Osteocyte (in vitro differentiated cells): Measurements from ENCODE around the gene COL21A1. TPM values are rescaled to one million over a fixed set of nuclear protein-coding genes. Genes with fewer than 3 reads are reported as not detected.
A peak's percentile ranks its signal among the peaks of the same experiment; 100 is the strongest.

Experiments used
- DNase-seq: peaks from one replicate; pipeline ENCODE4 v3.0.0; 2021; ENCODE audit warnings: mixed read lengths; ENCODE audit not compliant: unreplicated experiment; ENCODE audit errors: extremely low spot score
- H3K27ac Mint-ChIP-seq: one replicate; pipeline ENCODE4 v1.8.0; 2021; ENCODE audit warnings: mild to moderate bottlenecking, mixed read lengths; ENCODE audit not compliant: unreplicated experiment
- H3K27me3 Mint-ChIP-seq: one replicate; pipeline ENCODE4 v1.8.0; 2021; ENCODE audit warnings: mixed read lengths; ENCODE audit not compliant: unreplicated experiment
- H3K36me3 Mint-ChIP-seq: one replicate; pipeline ENCODE4 v1.8.0; 2021; ENCODE audit warnings: mixed read lengths; ENCODE audit not compliant: unreplicated experiment
- H3K4me1 Mint-ChIP-seq: one replicate; pipeline ENCODE4 v1.8.0; 2021; ENCODE audit warnings: mixed read lengths; ENCODE audit not compliant: unreplicated experiment
- H3K4me3 Mint-ChIP-seq: one replicate; pipeline ENCODE4 v1.8.0; 2021; ENCODE audit warnings: mild to moderate bottlenecking, moderate library complexity, mixed read lengths; ENCODE audit not compliant: unreplicated experiment
- H3K9me3 Mint-ChIP-seq: one replicate; pipeline ENCODE4 v1.8.0; 2021; ENCODE audit warnings: mixed read lengths; ENCODE audit not compliant: unreplicated experiment
- CTCF ChIP-seq: fragments of 200-600 bp; sonication (generic); IDR thresholded peaks from 2 replicates; pipeline ENCODE4 v1.5.0; 2021; ENCODE audit warnings: antibody characterized with exemption, mild to moderate bottlenecking, moderate library complexity
- total RNA-seq: library from RNA; stranded (reverse); gene quantifications from 2 replicates; pipeline ENCODE4 v1.2.1, GENCODE V29; 2021

The COL21A1 gene
- total RNA-seq, 1 donor from 2014 or later, result 60.0 TPM

GRCh38 chr6:56151609-56152224, 95.7 kb downstream of the COL21A1 start:
- TF ChIP-seq CTCF, result no peak
- Mint-ChIP-seq H3K27me3 (no peaks in the 10 kb centered on the region), H3K27ac (no peak overlapping the region), H3K4me3 (no peak overlapping the region), H3K36me3 (peaks cover 45% of the 10 kb centered on the region), H3K4me1 (peaks cover 29% of the 10 kb centered on the region), H3K9me3 (peaks cover 34% of the 10 kb centered on the region)
- DNase-seq, result no peak

GRCh38 chr6:56148488-56149186, 98.7 kb downstream of the COL21A1 start:
- no peak for TF ChIP-seq CTCF
- Mint-ChIP-seq H3K27me3 (no peaks in the 10 kb centered on the region), H3K36me3 (peaks cover 33% of the 10 kb centered on the region), H3K27ac (peak overlapping the region; percentile 84), H3K9me3 (peaks cover 24% of the 10 kb centered on the region), H3K4me3 (no peak overlapping the region), H3K4me1 (peaks cover 53% of the 10 kb centered on the region)
- DNase-seq, result no peak

GRCh38 chr6:56147766-56148165, 99.6 kb downstream of the COL21A1 start:
- Mint-ChIP-seq H3K27ac (no peak overlapping the region), H3K4me3 (no peak overlapping the region), H3K36me3 (peaks cover 28% of the 10 kb centered on the region), H3K27me3 (no peaks in the 10 kb centered on the region), H3K9me3 (peaks cover 23% of the 10 kb centered on the region), H3K4me1 (peaks cover 56% of the 10 kb centered on the region)
- no peak for TF ChIP-seq CTCF
- no peak for DNase-seq

GRCh38 chr6:56146086-56146485, 101.3 kb downstream of the COL21A1 start:
- H3K4me1 Mint-ChIP-seq, result peaks cover 56% of the 10 kb centered on the region
- no peak for TF ChIP-seq CTCF
- peaks cover 25% of the 10 kb centered on the region for H3K36me3 Mint-ChIP-seq
- no peak for DNase-seq
- no peak overlapping the region for H3K4me3 Mint-ChIP-seq
- H3K9me3 Mint-ChIP-seq, result peaks cover 19% of the 10 kb centered on the region
- H3K27me3 Mint-ChIP-seq, result no peaks in the 10 kb centered on the region
- H3K27ac Mint-ChIP-seq, result peak overlapping the region; percentile 60

- peaks cover 19% of the 10 kb centered on the region for H3K9me3 Mint-ChIP-seq
- H3K4me3 Mint-ChIP-seq, result no peak overlapping the region
- peaks cover 29% of the 10 kb centered on the region for H3K36me3 Mint-ChIP-seq
- no peaks in the 10 kb centered on the region for H3K27me3 Mint-ChIP-seq
- TF ChIP-seq CTCF, result no peak
- DNase-seq, result no peak
- peak overlapping the region; percentile 60 for H3K27ac Mint-ChIP-seq
- H3K4me1 Mint-ChIP-seq, result peaks cover 56% of the 10 kb centered on the region
Observed at GRCh38 chr6:56145616-56146015, 101.8 kb downstream of the COL21A1 start.
